GM19351 (cell line): ENCODE measurements around the gene RAP1GAP2.
"Not testable (repeated sequence)": the region's sequence is repeated elsewhere in the genome, so short reads cannot be mapped to it uniquely, and the experiment has no call there.

Source experiments
- ATAC-seq: cut with Tn5 transposase; IDR thresholded peaks from one replicate; pipeline ENCODE4 v1.9.1; 2021; ENCODE audit warnings: mild to moderate bottlenecking, moderate library complexity; ENCODE audit not compliant: unreplicated experiment

The RAP1GAP2 gene

DNA sequence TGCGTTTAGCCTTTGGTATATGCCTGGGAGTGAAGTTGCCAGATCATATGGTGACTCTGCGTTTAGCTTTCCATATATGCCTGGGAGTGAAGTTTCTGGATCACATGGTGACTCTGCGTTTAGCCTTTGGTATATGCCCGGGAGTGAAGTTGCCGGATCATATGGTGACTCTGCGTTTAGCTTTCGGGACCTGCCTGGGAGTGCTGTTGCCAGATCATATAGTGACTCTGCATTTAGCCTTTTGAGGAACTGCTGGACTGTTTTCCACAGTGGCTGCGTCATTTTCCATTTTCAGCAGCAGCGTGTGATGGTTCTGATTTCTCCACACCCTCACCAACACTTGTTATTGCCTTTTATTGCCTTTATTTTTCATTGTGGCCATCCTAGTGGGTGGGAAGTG is 194.2 kb downstream of the RAP1GAP2 start:
- no peak for ATAC-seq

DNA sequence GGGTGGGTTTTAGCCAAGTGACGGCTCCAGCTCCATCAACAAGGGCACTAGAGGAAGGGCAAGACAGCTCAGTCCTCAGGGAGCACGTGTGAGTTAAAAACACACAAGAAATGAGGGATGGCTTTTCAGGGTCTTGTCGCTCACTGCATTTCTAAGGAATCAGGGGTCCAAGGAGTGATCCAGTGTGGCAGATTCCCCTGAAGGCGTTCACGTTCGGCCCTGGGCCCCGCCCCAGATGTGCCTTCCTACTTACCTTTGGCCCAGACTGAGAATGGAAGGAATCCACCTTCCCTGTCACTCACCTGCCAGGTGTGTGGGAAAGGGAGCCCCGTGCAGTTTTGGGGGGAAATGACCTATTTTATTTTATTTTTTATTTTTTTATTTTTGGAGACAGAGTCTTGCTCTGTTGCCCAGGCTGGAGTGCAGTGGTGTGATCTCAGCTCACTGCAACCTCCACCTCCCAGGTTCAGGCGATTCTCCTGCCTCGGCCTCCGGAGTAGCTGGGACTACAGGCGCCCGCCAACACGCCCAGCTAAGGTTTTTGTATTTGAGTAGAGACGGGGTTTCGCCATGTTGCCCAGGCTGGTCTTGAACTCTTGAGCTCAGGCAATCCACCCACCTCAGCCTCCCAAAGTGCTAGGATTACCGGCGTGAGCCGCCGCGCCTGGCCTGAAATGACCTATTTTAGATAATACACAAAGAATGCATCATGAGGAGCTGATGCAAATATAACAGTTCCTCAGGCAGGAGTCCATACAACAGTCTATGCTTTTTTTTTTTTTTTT is 195.3 kb downstream of the RAP1GAP2 start:
- ATAC-seq = not testable (repeated sequence)

DNA sequence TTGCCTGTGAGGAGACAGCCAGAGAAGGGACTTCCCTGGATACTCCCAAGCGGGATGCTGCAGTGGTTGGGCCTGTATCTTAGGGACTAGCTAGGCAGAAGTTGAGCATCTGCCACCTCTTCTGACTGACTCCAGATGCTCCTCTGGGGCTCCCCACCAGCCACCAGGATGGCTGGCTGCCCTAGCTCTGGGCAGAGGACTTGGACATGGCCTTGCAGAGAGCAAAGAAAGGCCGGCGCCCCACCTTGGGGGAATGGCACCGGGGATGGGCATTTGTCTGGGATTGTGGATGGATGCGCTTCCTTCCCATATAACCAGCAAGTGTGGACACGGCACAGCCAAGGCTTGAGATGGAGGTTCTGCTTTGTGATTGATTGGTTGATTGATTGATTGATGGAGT is 198.2 kb downstream of the RAP1GAP2 start:
- no peak for ATAC-seq

DNA sequence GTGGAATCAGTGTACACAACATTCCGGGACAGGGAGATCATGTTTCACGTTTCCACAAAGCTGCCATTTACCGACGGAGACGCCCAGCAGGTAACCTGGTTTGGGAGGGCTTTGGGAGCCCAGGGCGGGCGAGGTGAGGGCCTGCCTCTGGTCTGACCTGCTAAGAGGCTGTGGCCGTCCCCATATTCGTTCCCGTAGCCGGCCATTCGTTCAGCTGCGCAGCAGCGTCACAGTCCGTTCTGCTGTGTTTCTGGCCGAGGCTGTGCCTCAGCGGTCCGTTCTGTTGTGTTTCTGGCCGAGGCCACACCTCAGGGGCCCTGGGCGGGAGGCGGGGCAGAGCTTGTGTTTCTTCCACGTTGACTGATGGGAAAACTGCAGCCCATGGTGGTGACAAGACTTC is 199.1 kb downstream of the RAP1GAP2 start:
- no peak for ATAC-seq

DNA sequence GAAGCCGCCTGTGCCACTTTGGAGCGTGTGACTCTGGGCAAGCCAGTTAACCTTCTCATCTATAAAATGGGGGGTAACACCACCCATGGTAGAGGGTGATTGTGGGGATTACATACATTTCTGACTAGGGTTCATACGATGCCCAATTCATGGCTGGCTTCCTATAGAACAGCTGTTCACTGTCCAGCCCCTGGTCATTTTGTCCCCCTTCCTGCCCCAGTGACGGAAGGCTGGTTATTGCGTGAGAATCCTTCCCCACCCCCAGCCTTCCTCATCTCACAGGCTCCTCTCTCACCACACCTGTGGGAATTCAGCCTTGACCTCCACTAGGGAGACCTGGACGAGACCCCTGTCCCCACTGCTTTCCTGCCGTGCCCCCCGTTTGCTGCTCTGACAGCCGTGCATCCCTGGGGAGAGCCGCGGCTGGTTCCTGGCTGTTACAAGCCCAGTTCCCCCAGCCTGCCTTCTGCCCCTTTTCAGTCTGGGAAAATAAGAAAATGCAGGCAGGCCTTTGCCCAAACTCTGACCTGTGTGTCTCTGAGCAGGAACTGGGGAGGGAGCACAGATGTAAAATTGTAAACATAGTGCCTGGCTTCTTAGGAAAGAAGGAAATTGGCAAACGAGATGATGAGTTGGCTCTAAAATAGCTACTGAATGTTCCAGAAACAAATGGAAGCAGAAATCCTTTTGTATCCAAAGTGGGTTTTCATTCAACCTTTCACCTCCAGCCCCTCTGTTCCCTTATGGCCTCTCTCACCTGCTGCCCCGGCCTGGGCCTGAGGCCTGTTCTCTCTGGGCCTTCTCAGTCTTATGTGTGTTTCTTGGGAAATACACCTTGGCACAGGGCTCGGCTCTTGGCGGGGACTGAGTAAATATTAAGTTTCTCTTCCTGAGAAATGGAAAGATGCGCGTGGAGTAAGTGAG is 199.9 kb downstream of the RAP1GAP2 start:
- ATAC-seq = no peak

DNA sequence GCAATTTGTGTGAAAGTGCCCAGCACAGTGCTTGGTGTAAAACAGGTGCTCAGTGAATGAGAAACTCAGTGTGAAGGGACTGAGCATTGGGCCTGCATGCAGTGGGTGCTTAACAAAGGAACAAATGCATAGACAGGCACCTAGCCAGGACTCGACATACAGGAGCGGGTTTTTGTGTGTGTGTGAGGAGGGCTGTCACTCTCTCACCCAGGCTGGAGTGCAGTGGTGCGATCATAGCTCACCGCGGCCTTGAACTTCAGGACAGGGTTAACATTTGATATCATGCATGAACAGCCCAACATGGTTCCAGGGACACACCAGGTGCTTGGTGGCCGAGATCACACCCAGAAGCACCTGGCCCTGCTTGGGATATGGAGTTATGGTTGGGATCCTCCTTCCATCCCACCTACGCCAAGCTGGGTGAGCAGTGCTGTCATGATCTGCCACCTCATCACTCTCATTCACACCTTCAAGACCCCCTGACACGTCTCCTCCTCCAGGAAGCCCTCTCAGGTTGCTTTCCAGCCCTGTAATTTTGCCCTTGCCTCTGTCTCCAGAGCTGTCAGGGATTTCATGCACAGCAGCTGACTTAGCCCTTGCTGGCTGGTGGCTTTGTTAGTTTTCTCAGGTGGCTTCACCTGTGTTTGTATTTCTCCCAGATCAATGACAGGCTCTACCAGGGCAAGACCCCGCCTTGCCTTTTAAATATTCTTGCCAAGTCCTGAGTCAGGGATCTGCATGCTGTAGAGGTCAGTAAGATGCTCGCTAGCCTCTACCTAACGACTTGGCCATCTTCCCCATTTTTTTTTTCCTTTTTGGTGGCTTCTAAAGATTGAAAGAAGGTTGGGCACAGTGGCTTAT is 200.8 kb downstream of the RAP1GAP2 start:
- no peak for ATAC-seq

DNA sequence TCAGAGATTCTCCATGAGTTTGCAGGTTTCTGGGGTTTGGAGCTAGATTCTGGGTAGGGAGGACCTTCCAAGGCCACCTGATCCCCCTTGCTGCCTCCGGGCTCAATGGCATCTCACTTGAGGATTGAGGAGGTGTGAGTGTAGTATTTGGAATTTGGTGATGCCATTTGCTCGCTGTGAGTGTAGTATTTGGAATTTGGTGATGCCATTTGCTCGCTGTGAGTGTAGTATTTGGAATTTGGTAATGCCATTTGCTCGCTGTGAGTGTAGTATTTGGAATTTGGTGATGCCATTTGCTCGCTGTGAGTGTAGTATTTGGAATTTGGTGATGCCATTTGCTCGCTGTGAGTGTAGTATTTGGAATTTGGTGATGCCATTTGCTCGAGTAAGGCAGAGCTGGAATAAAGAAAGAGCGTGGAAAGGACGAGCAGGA is 202.2 kb downstream of the RAP1GAP2 start:
- not testable (repeated sequence) for ATAC-seq

DNA sequence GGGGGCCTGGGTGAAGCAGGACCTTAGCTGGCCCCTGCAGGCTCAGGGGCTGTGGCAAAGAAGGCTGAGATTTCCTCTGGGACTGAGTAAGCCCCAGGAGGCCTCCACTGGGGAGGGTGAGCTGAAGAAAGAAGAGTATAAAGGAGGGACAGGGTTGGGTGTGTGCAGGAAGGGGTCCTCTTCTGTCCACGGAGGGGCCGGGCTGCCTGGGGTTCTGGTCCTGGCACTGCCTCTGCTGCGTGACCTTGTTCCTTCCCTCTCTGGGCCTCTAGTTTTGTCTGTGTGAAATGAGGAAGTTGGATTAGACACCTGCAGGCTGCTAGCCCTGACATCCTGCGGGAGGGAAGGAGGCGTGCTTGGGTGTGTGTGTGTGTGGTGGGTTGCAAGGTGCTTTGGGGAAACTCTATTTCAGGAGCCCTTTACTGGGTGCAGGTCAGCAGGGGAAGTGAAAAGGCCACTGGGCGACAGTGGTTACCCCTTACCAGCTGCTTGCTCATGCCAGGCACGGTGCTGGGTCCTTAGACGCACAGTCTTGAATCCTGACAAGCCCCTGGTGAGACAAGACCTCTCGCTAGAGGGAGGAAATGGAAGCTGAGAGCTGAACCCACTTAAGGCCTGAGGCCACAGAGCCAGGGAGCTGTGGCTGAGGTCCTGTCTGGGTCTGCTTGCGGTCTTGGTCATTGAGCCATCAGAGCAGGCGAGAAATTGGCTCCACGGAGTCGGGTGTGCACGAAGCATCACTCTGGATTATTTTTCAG is 206.5 kb downstream of the RAP1GAP2 start:
- ATAC-seq = peak; percentile 75

DNA sequence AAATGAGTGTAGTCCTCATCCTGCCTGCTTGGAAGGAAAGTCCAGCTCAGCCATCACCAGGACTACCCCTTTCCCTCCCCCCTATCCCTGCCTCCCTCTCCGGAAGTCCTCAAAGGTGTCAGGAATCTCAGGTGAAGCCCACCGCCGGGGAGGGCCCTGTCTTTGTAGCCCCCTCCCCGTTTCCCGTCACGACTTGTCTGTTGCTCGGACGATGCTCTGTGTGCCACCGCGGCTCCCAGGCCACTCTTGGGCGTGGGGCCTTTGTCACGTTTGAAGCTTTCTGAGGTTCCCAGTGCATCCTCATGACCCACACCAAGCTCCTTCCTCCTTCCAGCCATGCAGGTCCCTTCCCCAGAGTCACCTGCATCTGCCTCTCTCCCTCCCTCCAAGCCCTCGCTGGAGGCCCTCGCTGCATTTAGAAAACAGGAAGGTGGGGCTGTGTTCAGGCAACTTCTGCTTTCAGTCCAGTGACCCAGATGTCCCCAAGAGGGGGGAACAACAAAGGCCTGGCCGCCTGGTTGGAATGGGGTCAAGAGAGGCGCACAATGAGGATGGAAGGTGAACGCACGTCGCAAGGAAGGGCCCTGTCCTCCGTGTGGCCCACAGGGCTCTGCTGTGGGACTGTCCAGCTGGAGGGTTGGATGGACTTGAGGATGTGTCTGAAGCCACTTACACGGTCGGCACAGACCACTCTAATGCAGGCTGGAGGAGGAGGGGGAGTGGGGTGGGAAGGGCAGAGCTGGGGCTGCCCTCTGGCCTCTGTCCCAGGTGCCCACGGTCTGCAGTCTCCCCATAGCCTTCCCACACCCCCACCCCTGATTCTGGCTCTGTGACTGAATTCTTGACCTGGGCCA is 207.3 kb downstream of the RAP1GAP2 start:
- ATAC-seq = no peak

DNA sequence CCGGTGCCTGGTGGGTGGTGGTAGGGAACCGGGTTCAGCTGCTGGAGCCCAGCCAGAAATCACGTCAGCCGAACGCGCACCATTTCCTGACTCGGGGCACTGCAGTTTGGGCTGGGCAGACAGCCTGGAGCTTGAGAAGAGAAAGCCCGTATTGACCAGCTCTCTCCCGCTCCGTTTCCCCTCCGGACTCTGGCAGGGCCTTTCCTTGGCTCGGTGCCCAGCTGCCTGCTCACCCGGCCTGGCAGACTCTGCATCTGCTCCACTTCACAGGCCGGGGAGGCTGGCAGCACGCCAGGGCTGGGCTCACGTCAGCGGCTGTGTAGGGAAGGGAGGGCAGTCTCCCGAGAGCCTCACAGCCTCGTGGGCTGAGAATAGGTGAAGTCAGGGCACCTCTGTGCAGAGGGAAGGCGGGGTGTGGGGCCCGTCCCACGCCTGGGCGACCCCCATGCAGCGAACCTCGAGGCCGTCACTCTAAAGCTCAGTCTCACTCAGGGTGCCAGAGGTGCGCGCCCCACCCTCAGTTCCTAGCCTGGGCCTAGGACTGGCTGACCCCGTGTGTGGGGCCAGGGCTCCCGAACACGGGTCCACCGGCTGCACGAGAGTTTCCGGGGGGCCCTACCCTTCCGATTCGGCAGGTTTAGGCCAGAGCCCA is 208.0 kb downstream of the RAP1GAP2 start:
- ATAC-seq = no peak

DNA sequence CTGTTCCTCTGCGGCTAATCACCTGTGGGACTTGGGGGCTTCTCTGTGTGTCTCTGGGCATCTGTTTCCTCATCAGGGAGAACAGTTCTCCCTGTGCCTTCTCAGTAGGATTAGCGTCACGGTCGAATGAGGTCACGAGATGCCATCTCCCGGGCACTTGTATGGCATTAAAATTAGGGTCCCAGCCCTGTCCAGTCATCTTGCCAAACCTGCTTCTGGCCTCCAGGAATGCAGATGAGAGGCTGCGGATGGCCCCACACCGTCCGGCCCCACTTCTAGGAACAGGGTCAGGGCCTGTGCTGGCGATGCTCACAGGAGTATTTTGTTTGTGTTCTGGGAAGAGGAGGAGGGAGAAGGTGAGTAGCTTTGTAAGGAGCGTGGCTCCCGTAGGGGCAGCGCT is 208.7 kb downstream of the RAP1GAP2 start:
- no peak for ATAC-seq

DNA sequence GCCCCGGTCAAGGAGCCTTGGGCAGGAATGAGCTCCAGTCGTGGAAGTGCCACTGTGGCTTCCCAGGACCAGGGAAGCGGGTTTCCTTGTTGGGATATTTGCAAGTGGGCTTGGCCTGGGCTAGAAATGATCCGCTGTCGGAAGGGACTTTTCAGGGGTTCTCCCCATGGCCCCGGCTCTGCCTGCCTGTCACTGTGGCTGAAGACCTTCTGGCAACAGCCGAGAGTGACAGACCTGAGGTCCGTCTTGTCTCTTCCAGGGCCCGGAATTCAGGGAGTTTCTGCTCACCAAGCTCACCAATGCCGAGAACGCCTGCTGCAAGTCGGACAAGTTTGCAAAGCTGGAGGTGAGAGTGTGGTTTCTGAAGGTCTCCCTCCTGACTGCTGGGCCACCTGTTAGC is 209.5 kb downstream of the RAP1GAP2 start:
- ATAC-seq = no peak

DNA sequence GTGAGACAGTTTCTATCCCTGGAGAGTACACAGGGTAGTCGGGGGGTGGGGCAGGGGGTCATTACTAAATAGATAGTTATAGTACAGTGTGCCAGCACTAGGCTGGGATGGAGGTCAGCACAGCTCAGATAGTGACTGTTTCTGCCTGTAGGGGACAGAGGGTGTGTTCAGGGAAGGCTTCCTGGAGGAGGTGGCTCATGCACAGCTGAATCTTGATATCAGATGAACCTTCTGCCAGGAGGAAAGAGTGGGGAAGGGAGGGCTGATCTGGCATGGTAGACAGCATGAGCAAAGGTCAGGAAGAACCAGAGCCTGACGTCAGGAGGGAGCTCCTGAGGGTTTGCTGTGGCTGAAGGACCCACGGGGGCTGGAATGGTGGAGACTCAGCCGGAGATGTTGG is 210.6 kb downstream of the RAP1GAP2 start:
- ATAC-seq = no peak

DNA sequence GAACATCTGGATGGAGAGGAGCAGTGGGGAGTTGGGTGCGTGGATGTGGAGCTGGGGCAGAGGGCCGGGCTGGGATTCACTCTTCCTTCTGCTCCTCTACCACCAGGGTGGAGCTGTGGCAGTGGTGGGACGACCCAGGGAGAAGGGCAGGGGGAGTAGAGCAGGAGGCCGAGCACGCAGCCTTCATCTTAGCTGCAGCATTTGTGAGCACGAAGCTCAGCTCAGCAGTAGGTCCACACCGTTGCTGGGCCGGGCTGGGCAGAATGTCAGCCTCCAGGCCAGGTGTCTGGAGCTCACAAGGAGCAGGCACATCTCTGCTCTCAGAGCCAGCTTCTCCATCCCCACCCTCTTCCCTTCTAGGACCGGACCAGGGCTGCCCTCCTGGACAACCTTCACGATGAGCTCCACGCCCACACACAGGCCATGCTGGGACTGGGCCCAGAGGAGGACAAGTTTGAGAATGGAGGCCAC is 211.4 kb downstream of the RAP1GAP2 start:
- no peak for ATAC-seq

DNA sequence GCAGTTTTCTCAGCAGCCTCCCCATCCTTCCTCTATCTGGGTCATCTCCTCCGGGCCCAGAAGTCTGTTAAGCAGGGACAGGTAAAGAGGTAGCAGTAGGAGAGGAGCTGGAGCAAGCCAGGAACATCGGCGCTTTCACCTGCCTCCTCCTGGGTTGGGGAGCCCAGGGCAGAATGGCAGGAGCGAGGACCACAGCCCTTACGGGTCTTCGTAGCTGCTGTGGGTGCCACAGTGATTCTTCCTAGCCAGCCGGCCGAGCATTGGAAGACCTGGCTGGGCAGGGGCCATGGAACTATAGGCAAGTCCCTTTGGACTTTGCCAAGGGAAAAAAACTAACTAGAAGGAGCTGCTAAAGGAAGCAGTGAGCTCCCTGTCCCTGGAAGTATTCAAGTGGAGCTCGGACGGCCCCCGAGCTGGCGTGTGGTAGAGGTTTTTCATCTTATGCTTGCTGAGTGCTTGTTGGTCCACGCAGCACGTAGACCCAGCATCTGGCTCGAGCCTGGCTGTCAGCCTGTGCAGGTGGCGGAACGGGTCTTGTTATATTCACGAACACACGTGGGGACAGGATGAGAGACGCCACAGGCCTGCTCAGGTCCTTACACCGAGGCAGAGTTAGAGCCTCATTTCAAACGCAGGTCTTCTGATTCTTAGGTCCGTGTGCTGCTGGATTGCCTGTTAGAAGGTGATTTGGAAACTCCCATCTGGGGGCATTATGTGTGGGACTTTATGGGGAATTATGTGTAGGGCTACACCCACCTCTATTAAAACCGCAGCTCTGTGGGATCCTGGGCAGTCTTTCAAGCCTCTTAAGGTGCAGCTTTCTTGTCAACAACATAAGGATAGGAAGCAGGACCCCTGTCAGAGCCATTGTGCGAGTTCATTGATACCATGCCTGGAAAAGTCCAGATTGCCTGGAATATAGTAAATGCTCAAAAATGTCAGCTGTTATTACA is 212.4 kb downstream of the RAP1GAP2 start:
- ATAC-seq = no peak

DNA sequence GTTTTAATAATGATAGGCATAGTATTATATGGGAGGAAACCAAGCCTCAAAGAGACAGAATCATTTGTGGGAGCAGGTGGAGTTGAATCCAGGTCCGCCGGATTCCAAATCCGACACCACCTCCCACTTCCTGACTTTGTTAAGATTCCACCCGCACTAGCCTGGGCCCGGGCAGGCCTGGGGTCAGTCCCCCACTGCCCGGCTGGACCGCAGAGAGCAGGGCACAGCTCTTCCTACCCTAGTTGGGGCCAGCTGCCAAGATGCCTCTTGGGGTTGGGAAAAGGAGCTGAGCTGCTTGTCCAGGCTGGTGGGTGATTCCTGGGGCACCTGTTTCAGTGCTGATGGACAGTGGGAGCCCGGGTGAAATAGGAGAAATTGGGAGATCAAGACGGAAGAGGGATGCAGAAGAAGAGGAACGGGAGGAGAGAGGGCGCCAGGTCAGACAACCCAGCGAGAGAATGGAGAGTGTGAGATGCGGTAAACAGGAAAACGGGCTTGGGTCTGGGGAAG is 213.2 kb downstream of the RAP1GAP2 start:
- ATAC-seq = no peak

DNA sequence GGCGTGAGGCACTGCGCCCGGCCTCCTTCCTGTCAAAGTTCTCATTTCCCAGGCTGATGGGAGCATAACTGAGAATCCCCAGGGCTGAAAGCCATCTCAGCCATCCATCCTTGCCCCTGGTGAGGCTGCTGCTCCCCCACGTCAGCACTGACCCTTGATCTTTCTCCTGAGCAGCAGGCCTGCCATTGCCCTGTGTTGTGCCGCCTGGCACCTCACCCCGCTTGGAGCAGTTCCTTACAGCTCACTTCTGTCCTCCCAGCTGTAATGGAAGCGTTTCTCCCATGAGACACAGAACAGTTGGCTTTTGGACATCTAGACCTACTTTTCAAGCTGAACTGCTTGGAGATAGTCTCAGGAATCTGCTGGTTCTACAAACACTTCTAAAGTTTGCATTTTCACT is 215.7 kb downstream of the RAP1GAP2 start:
- ATAC-seq = no peak
